ENCODE results near the gene CDRT15L2.
"Not testable (repeated sequence)": the region's sequence is repeated elsewhere in the genome, so short reads cannot be mapped to it uniquely, and the experiment has no call there.

The CDRT15L2 gene

GRCh38 chr17:20613248-20613647 lies 33.7 kb downstream of the CDRT15L2 start:
- DNase-seq (ENCODE audit: insufficient read length) = no peak
- FAIRE-seq = no peak
- TF ChIP-seq POLR2AphosphoS5 (IDR thresholded peaks at IDR 0.05; ENCODE audit: low read depth, low read length) (no peak), TAF1 (IDR thresholded peaks at IDR 0.05; ENCODE audit: borderline replicate concordance, low read depth, low read length) (no peak), POLR2A (IDR thresholded peaks at IDR 0.05; ENCODE audit: low read depth, low read length) (no peak)

- TF ChIP-seq TAF1 (IDR thresholded peaks at IDR 0.05; ENCODE audit: borderline replicate concordance, low read depth, low read length) = no peak
- TF ChIP-seq POLR2AphosphoS5 (IDR thresholded peaks at IDR 0.05; ENCODE audit: low read depth, low read length) = no peak
- TF ChIP-seq POLR2A (IDR thresholded peaks at IDR 0.05; ENCODE audit: low read depth, low read length) = no peak
- no peak for FAIRE-seq
These were observed 34.4 kb downstream of the CDRT15L2 start for GRCh38 chr17:20613905-20614304.

GRCh38 chr17:20615461-20615860 lies 35.9 kb downstream of the CDRT15L2 start:
- FAIRE-seq; DNase-seq (ENCODE audit: insufficient read length): not testable (repeated sequence)

More at GRCh38 chr17:20613905-20614304, 34.4 kb downstream of the CDRT15L2 start:
- no peak for DNase-seq (ENCODE audit: insufficient read length)
